COLO829 (cell line): ENCODE data around the gene KDM2B.
"Not testable (repeated sequence)": the region's sequence is repeated elsewhere in the genome, so short reads cannot be mapped to it uniquely, and the experiment has no call there.

Experiments used
- DNase-seq: peaks from one replicate; pipeline ENCODE4 v3.0.0; 2012; ENCODE audit warnings: low spot score

The KDM2B gene

GRCh38 chr12:121384891-121385290 lies 195.9 kb downstream of the KDM2B start:
- not testable (repeated sequence) for DNase-seq

- no peak for DNase-seq
Measured at GRCh38 chr12:121383601-121384021, 197.2 kb downstream of the KDM2B start.

DNA sequence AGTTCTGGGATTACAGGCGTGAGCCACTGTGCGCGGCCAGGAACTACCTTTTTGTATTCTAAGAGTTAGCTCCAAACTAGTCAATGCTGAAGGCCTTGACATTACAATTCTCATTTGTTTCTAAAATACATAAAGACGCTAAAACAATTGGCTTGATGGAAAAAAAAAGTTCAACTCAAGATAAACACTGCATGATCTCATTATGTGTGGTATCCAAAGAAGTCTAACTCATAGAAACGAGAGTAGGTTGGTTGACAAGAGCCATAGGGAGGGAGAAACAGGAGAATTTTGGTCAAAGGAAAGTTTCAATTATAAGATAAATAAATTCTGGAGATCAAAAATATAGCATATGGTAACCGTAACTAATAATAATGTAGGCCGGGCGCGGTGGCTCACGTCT lies 200.9 kb downstream of the KDM2B start:
- no peak for DNase-seq
